ENCODE measurements around the gene SYT3.
"Not testable (repeated sequence)": the region's sequence is repeated elsewhere in the genome, so short reads cannot be mapped to it uniquely, and the experiment has no call there.

SYT3 gene

DNA sequence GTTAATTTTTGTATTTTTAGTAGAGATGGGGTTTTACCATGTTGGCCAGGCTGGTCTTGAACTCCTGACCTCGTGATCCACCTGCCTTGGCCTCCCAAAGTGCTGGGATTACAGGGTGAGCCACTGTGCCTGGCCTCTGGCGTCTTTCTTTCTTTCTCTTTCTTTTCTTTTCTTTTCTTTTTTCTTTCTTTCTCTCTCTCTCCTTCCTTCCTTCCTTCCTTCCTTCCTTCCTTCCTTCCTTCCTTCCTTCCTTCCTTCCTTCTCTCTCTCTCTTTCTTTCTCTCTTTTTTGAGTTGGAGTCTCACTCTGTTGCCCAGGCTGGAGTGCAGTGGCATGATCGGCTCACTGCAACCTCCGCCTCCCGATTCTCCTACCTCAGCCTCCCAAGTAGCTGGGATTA is 20.5 kb downstream of the SYT3 start:
- not testable (repeated sequence) for H3K4me3 ChIP-seq (ENCODE audit: extremely low read depth, insufficient read depth, low read length, poor library complexity, severe bottlenecking); H3K27ac ChIP-seq (ENCODE audit: low read depth, low read length, severe bottlenecking); H3K36me3 ChIP-seq (ENCODE audit: control insufficient read depth, insufficient read depth, low read length); H3K9me3 ChIP-seq (ENCODE audit: control insufficient read depth, low read length); H3K4me1 ChIP-seq (ENCODE audit: control insufficient read depth, insufficient read depth, low read length, poor library complexity, severe bottlenecking)
- WGBS, 2 experiments (ENCODE audit: insufficient coverage in 2 of 2): 69 to 76% methylated on average over 5 of the region's 5 CpGs

DNA sequence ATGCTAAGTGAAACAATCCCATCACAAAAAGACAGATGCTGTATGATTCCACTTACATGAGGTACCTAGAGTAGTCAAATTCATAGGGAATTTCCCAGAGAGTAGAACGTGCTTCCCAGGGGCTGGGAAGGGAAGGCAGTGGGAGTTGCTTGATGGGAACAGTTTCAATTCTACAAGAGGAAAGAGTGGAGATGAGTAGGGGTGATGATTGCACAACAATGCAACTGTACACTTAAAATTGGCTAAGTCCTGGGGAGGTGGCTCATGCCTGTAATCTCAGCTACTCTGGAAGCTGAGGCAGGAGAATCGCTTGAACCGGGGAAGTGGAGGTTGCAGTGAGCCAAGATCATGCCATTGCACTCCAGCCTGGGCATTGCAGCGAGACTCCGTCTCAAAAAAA is 21.3 kb downstream of the SYT3 start:
- H3K4me3 ChIP-seq (ENCODE audit: extremely low read depth, insufficient read depth, low read length, poor library complexity, severe bottlenecking); H3K4me1 ChIP-seq (ENCODE audit: control insufficient read depth, insufficient read depth, low read length, poor library complexity, severe bottlenecking); H3K27ac ChIP-seq (ENCODE audit: low read depth, low read length, severe bottlenecking); H3K9me3 ChIP-seq (ENCODE audit: control insufficient read depth, low read length); H3K36me3 ChIP-seq (ENCODE audit: control insufficient read depth, insufficient read depth, low read length): not testable (repeated sequence)
- WGBS, 2 experiments (ENCODE audit: insufficient coverage in 2 of 2): 77 to 84% methylated on average over 4 of the region's 5 CpGs

DNA sequence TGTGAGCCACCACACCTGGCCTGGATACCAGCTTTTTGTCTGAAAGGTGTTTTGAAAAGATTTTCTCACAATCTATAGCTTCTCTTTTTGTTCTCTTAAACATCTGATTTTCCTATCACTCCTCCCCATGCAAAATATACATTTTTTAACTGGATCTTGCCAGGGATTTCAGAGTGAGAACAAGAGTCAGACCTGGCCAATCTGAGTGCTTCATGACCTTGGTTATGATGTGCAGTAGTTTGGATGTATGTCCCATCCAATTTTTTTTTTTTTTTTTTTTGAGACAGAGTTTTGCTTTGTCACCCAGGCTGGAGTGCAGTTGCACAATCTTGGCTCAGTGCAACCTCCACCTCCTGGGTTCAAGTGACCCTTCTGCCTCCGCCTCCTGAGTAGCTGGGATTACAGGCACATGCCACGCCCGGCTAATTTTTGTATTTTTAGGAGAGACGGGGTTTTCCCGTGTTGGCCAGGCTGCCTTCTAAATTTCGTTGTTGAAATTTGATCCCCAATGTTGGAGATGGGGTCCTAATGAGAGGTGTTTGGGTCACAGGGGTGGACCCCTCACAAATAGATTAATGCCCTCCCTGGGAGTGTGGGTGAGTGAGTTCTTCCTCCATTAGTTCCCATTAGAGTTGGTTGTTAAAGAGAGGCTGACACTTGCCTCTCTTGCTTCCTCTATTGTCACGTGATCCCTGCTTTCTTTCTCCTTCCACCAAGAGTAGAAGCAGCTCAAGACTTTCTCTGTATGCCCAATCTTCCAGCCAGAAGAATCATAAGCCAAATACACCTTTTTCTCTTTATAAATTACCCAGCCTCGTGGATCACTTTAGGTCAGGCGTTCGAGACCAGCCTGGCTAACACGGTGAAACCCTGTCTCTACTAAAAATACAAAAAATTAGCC is 26.9 kb downstream of the SYT3 start:
- H3K36me3 ChIP-seq (ENCODE audit: control insufficient read depth, insufficient read depth, low read length); H3K4me1 ChIP-seq (ENCODE audit: control insufficient read depth, insufficient read depth, low read length, poor library complexity, severe bottlenecking); H3K27ac ChIP-seq (ENCODE audit: low read depth, low read length, severe bottlenecking); H3K4me3 ChIP-seq (ENCODE audit: extremely low read depth, insufficient read depth, low read length, poor library complexity, severe bottlenecking); H3K9me3 ChIP-seq (ENCODE audit: control insufficient read depth, low read length): not testable (repeated sequence)
- 40% methylated on average over 1 of the region's 11 CpGs; no CpG with 5 or more reads in 1 of the 2 experiments for WGBS, 2 experiments (ENCODE audit: insufficient coverage in 2 of 2)

DNA sequence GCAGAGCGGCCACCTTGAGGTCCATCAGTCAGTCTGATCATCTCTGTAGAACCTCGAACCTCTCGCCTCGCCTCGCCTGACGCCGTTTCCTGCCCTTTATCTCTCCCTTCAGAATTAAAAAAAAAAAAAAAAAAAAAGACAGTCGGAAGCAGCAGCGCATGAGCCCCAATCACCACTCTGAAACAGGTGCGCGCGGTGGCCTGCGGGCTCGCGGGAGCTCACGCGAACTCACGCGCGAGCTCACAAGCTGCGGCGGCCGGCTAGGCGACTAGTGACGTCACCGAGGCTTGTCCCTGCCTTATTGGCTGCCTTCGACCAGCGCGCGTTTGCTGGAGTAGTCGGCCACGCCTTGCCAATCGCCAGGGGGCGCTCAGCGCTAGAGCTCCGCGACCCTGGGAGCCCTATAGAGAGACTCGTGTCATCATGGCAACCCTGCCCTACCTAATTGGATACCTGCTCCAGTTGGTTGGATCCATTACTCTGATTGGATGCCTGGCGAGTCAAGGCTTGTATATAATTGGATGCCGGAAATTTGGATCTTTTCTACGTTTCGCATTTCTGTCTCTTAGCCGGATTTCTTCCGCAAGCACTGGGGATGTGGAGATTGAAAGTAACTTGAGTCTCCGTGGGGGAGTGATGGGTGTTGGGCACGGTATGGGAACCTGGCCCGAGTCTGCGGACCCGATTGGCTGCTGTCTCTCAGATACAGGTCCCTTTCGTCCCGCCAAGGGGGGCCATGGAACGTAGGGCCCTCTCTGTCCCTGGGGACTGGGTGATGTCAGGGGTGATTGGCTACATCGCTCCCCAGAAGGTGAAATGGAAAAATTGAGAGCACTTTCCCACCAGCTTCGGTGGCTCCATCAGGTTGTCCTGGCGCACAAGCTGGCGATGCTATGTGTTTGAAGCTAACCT is 31.6 kb downstream of the SYT3 start:
- Histone ChIP-seq H3K27ac (ENCODE audit: low read depth, low read length, severe bottlenecking) (no peak overlapping the region), H3K4me1 (ENCODE audit: control insufficient read depth, insufficient read depth, low read length, poor library complexity, severe bottlenecking) (no peaks in the 10 kb centered on the region), H3K36me3 (ENCODE audit: control insufficient read depth, insufficient read depth, low read length) (no peaks in the 10 kb centered on the region), H3K9me3 (ENCODE audit: control insufficient read depth, low read length) (no peaks in the 10 kb centered on the region), H3K4me3 (ENCODE audit: extremely low read depth, insufficient read depth, low read length, poor library complexity, severe bottlenecking) (no peak overlapping the region)
- 19 to 35% methylated on average over 14 to 25 of the region's 56 CpGs for WGBS, 2 experiments (ENCODE audit: insufficient coverage in 2 of 2)

DNA sequence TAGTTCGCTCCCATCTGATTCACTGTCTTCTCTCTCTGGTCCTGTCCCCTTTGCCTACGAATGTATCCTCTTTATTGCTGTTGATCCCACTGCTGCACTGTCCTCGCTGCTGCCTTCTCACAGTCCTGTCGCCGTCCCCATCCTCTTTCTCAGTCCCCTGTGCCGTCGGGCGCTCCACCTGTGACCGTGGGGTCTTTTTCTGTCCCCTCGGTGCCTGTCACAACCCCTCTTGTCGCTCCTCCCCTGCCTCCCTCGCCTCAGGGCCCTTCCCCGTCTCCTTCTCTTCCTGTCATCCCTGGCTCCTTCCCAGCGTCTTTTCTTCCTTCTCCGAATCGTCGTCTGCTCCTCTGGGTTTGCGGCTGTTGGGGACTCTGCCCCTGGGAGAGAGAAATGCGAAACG is 32.3 kb downstream of the SYT3 start:
- Histone ChIP-seq H3K36me3 (ENCODE audit: control insufficient read depth, insufficient read depth, low read length) (no peaks in the 10 kb centered on the region), H3K4me3 (ENCODE audit: extremely low read depth, insufficient read depth, low read length, poor library complexity, severe bottlenecking) (no peak overlapping the region), H3K27ac (ENCODE audit: low read depth, low read length, severe bottlenecking) (no peak overlapping the region), H3K9me3 (ENCODE audit: control insufficient read depth, low read length) (no peaks in the 10 kb centered on the region), H3K4me1 (ENCODE audit: control insufficient read depth, insufficient read depth, low read length, poor library complexity, severe bottlenecking) (no peaks in the 10 kb centered on the region)
- 72 to 83% methylated on average over 7 to 13 of the region's 20 CpGs for WGBS, 2 experiments (ENCODE audit: insufficient coverage in 2 of 2)

DNA sequence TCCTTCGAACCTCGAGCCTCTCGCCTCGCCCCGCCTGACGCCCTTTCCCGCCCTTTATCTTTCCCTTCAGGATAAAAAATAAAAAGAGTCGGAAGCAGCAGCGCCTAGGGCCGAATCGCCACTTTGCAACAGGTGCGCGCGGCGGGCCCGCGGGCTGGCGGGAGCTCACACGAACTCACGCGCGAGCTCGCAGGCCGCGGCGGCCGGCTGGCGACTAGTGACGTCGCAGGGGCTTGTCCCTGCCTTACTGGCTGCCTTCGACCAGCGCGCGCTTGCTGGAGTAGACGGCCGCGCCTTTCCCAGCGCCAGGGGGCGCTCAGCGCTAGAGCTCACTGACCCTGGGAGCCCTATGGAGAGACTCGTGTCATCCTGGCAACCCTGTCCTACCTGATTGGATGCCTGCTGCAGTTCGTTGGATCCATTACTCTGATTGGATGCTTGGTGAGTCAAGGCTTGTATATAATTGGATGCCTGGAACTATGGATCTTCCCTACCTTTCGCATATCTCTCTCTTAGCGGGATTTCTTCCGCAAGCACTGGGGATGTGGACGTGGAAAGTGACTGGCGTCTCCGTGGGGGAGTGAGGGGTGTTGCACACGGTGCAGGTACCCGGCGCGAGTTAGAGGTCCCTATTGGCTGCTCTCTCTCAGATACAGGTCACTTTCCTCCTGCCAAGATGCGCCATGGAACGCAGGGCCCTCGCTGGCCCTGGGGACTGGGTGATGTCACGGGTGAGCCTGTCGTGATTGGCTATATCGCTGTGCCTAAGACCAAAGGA is 33.4 kb downstream of the SYT3 start:
- not testable (repeated sequence) for H3K4me3 ChIP-seq (ENCODE audit: extremely low read depth, insufficient read depth, low read length, poor library complexity, severe bottlenecking); H3K36me3 ChIP-seq (ENCODE audit: control insufficient read depth, insufficient read depth, low read length); H3K27ac ChIP-seq (ENCODE audit: low read depth, low read length, severe bottlenecking); H3K9me3 ChIP-seq (ENCODE audit: control insufficient read depth, low read length); H3K4me1 ChIP-seq (ENCODE audit: control insufficient read depth, insufficient read depth, low read length, poor library complexity, severe bottlenecking)
- 76 to 92% methylated on average over 5 to 6 of the region's 58 CpGs for WGBS, 2 experiments (ENCODE audit: insufficient coverage in 2 of 2)

DNA sequence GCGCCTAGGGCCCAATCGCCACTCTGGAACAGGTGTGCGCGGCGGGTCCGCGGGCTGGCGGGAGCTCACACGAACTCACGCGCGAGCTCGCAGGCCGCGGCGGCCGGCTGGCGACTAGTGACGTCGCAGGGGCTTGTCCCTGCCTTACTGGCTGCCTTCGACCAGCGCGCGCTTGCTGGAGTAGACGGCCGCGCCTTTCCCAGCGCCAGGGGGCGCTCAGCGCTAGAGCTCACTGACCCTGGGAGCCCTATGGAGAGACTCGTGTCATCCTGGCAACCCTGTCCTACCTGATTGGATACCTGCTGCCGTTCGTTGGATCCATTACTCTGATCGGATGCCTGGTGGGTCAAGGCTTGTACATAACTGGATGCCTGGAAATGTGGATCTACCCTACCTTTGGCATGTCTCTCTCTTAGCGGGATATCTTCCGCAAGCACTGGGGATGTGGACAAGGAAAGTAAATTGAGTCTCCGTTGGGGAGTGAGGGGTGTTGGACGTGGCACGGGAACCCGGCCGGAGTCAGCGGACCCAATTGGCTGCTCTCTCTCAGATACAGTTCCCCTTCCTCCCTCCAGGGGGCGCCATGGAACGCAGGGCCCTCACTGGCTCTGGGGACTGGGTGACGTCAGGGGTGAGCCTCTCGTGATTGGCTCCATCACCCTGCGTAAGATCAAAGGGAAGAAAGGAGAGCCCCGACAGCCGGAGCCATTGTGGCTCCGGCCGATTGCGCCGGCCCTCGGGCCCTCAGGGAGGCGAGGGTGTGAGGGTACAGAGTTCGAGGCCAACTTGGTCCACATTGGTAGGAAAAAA is 35.2 kb downstream of the SYT3 start:
- not testable (repeated sequence) for H3K4me3 ChIP-seq (ENCODE audit: extremely low read depth, insufficient read depth, low read length, poor library complexity, severe bottlenecking); H3K4me1 ChIP-seq (ENCODE audit: control insufficient read depth, insufficient read depth, low read length, poor library complexity, severe bottlenecking); H3K27ac ChIP-seq (ENCODE audit: low read depth, low read length, severe bottlenecking); H3K36me3 ChIP-seq (ENCODE audit: control insufficient read depth, insufficient read depth, low read length); H3K9me3 ChIP-seq (ENCODE audit: control insufficient read depth, low read length)
- whole genome bisulfite sequencing, 2 experiments (ENCODE audit: insufficient coverage in 2 of 2): 80 to 93% methylated on average over 3 to 6 of the region's 56 CpGs

DNA sequence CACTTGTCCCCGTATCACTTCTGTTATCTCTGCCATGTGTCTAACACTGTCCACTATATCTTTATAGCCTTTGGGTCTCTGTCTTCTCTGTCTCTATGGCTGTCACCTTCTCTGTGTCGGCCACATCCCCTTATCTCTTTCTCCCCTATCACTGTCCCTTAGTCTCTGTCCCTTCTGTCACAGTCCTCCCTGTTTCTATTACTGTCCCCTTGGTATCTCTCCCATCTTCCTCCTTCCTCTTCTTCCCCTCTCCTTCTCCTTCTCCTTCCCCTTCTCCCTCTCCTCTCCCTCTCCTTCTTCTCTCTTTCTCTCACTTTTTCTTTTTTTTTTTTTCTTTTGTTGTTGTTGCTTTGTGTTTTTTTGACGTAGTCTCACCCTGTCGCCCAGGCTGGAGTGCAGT is 36.7 kb downstream of the SYT3 start:
- Histone ChIP-seq H3K4me1 (ENCODE audit: control insufficient read depth, insufficient read depth, low read length, poor library complexity, severe bottlenecking) (no peaks in the 10 kb centered on the region), H3K27ac (ENCODE audit: low read depth, low read length, severe bottlenecking) (no peak overlapping the region), H3K4me3 (ENCODE audit: extremely low read depth, insufficient read depth, low read length, poor library complexity, severe bottlenecking) (no peak overlapping the region), H3K9me3 (ENCODE audit: control insufficient read depth, low read length) (peaks cover 8% of the 10 kb centered on the region), H3K36me3 (ENCODE audit: control insufficient read depth, insufficient read depth, low read length) (no peaks in the 10 kb centered on the region)
- WGBS, 2 experiments (ENCODE audit: insufficient coverage in 2 of 2): 81 to 85% methylated on average over 2 to 4 of the region's 4 CpGs

DNA sequence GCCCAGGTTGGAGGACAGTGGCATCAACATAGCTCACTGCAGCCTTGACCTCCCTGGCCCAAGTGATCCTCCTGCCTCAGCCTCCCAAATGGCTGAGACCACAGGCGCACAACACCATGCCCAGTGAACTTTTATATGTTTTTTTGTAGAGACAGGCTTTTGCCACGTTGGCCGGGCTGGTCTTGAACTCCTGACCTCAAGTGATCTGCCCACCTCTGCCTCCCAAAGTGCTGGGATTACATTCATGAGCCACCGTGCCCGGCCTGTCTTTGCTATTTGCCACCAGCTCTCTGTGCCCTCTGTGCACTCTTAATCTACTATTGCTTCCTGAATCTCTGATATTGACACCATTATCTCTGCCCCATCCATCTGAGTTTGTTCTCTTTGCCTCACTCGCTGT is 37.2 kb downstream of the SYT3 start:
- 71 to 79% methylated on average over 5 of the region's 6 CpGs for WGBS, 2 experiments (ENCODE audit: insufficient coverage in 2 of 2)

DNA sequence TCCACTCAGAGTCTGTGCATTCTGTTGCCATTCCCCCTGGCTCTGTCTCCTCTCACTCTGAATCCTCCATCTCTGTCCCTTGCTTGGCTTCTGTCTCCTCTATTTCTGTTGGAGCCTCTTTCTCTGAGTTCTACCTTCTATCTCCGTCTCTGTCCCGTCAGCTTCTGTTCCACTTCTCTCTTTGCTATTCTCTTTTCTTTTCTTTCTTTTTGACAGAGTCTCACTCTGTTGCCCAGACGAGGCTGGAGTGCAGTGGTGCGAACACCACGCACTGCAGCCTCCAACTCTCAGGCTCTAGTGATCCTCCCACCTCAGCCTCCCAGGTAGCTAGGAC is 37.6 kb downstream of the SYT3 start:
- H3K4me3 ChIP-seq (ENCODE audit: extremely low read depth, insufficient read depth, low read length, poor library complexity, severe bottlenecking): no peak overlapping the region
- WGBS, 2 experiments (ENCODE audit: insufficient coverage in 2 of 2): 85 to 93% methylated on average over 5 of the region's 5 CpGs
- no peaks in the 10 kb centered on the region for H3K4me1 ChIP-seq (ENCODE audit: control insufficient read depth, insufficient read depth, low read length, poor library complexity, severe bottlenecking)
- no peaks in the 10 kb centered on the region for H3K36me3 ChIP-seq (ENCODE audit: control insufficient read depth, insufficient read depth, low read length)
- H3K27ac ChIP-seq (ENCODE audit: low read depth, low read length, severe bottlenecking): no peak overlapping the region
- H3K9me3 ChIP-seq (ENCODE audit: control insufficient read depth, low read length): peaks cover 8% of the 10 kb centered on the region

More for the DNA sequence above, 37.2 kb downstream of the SYT3 start:
- Histone ChIP-seq H3K27ac (ENCODE audit: low read depth, low read length, severe bottlenecking) (no peak overlapping the region), H3K9me3 (ENCODE audit: control insufficient read depth, low read length) (peaks cover 8% of the 10 kb centered on the region), H3K36me3 (ENCODE audit: control insufficient read depth, insufficient read depth, low read length) (no peaks in the 10 kb centered on the region), H3K4me1 (ENCODE audit: control insufficient read depth, insufficient read depth, low read length, poor library complexity, severe bottlenecking) (no peaks in the 10 kb centered on the region), H3K4me3 (ENCODE audit: extremely low read depth, insufficient read depth, low read length, poor library complexity, severe bottlenecking) (no peak overlapping the region)
